NCI-H1105 treated with DMSO at 0.1 percent for 48 hours (cell line): ENCODE results near the gene SRRD.

ENCODE experiments used
- DNase-seq: peaks from one replicate; lab custom pipeline; 2025; lab: John Stamatoyannopoulos, UW

SRRD gene

DNA sequence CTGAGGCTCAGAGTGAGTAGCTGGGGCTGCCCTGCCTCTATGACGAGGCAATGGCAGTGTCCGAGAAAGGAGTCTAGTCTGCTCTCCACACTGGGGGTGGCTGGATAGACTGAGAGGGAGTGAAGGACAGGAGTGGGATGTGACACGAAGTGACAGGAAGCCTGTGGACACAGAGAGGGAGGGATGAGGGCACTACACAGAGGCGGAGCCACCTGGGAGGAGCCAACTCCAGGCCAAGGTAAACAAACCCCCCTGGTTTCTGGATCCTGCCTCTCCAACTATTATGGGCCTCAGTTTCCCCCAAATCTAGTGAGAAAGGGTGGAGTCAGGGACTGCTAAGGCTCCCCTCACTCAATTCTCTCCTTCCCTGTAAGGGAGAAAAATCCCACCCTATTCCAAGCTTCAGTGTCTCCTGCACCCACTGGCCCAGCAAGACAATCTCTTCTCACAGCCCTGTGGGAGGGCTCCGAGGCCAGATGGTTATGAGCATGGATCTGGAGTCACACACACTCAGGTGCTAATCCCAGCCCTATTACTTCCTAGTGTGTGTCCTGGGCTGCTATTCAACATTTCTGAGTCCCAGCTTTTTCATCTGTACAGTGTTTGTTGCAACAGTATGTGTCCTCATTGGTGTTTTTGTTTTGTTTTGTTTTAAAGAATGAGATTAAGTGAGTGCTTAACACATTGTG, 29.7 kb upstream of the SRRD start:
- no peak for DNase-seq

DNA sequence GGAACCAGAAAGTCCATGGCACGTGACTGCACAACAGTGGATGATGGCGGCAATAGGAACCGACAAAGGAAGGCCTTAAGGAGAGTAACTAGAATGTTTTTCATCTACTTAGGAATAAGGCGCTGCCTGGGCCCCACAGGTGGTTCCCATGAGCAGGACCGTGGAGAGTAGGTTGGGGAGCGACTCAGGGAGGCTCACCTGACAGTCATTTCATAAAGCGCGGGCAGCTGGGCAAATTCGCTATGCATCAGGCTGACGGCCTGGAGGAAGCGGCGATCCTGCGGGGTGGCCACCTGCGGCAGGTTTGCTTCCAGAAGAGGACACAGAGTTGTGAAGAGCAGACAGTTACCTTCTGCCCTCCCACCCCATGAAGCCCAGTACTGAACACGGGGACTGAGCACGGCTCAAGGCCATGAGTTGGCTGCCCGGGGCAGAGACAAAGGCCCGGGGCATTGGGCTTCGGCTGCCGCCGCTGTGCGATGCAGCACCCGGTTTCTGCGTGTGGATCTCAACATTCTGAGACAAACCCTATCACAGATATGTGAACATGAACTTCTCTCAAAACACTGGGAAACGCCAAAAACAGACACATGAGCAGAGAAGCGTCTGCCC, 25.9 kb upstream of the SRRD start:
- no peak for DNase-seq

GRCh38 chr22:26460202-26460601, 23.5 kb upstream of the SRRD start:
- DNase-seq, result no peak

DNA sequence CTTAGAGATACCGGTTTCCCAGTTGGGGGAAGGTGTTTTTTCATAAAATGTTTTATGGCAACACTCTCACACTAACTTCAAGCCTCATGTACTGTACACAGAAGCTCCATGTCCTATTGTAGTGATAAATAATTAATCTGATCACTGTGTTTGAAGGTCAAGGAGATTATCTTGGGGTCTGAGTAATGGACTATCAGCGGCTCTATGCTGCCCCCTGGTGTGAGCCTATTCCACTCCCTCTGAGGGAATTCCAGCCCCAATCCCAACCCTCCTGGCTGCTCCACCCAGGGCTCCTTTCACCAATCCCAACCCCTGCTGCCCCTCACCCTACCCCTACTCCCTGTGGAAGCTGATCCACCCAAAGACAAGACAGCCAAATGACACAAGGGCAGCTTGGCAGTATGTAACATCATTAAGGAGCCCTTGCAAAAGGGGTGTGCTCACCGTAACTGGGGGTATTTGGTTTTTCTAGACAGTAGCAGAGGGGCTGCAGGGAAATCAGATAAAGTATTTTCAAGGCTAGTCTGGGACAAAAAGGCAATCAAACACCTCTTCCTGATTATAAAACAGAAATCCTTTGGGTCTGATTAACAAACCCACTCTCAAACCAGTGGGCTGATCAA, 22.4 kb upstream of the SRRD start:
- DNase-seq, result peak; percentile 21

GRCh38 chr22:26462051-26462450, 21.6 kb upstream of the SRRD start:
- no peak for DNase-seq

DNA sequence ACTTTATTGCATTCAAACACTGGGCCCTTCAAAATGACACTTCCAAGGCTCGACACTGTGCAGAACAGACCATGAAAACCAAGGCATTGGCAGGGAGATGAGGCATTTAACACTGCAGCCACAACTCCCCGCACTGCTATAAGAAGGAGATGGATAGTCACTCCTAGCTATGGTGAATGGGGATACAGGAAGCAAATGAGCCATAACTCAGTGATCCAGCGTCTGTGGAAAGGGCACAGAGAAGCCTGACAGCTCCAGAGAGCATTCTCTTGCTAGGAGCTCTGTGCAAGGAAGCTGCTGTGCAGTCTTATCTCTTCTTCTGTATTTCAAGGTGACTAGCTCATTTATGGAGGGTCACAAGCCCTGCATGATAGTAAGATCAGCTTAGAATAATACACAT, 21.0 kb upstream of the SRRD start:
- DNase-seq, result no peak

- DNase-seq, result no peak
Measured at GRCh38 chr22:26463101-26463661, 20.5 kb upstream of the SRRD start.

DNA sequence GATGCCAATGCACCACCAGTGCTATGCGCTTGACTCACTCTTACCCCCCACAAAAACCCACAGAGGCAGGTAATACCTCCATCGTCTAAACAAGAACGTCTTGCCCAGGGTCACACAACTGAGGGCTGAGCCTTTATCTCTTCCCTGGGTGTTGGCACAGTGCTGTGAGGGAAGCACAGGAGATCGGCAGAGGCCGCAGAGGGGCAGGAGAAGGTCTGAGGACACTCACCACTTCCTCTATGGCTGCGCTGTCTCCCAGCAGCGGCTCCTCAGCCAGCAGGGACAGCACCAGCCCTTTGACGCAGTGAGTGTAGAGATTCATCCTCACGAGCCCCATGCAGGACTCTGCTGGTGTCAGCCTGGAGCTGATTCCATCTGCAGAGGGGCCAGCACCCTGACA, 20.0 kb upstream of the SRRD start:
- DNase-seq, result no peak

GRCh38 chr22:26464312-26464711, 19.4 kb upstream of the SRRD start:
- DNase-seq, result no peak

DNA sequence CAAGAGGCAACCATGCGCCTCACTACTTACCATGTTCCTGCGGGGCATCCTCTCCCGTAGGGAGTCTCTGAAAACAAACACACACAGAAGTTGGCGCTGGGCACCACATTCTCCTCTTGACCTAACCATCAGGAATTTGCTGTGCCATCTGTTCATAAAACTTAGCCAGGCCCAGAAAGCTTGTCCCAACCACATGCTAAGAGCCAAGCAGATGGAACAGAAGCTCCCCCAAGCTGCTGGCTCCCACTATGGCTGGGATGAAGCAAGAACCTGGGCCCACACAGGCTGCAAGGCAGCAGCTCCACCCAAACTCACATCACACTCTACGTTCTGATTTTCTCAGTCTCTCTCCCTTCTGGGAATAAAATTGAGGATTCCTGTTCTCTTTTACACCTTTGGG, 17.5 kb upstream of the SRRD start:
- no peak for DNase-seq

GRCh38 chr22:26470807-26471206, 12.9 kb upstream of the SRRD start:
- DNase-seq, result no peak

DNA sequence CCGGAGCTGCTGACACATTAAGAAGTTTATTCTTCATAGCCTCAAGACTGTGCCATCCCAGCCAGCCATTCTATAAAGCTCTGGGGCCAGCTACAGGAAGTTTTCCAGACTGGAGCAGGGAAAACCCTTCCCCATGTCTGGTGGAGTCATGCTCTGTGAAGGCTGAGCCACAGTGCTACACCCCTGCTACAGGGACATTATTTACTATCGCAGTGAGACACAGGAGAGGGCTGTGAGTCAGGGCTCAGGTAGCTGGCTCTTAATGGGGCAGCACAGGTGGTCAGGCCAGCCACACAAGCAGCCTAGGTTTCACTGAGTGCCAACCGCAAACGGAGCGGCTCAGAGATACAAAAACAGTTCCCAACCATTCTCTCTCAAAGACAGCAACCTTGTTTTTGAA, 12.2 kb upstream of the SRRD start:
- DNase-seq, result no peak

DNA sequence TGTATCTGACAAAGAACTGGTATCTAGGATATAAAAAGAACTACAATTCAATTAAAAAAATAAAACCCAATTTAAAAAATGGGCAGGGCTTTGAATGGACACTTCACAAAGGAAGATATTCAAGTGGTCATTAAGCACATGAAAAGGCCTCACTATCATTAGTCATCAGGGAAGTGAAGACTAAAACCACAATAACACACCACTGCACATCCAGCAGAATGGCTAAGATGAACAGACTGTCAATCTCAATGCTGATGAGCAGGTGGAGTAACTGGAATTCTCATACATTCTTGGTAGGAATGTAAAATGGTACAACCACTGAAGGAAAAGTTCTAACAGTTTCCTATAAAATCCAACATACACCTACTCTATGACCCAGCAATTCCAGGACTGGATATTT, 9.0 kb upstream of the SRRD start:
- no peak for DNase-seq

- no peak for DNase-seq
Measured at GRCh38 chr22:26476705-26477340, 6.9 kb upstream of the SRRD start.

DNA sequence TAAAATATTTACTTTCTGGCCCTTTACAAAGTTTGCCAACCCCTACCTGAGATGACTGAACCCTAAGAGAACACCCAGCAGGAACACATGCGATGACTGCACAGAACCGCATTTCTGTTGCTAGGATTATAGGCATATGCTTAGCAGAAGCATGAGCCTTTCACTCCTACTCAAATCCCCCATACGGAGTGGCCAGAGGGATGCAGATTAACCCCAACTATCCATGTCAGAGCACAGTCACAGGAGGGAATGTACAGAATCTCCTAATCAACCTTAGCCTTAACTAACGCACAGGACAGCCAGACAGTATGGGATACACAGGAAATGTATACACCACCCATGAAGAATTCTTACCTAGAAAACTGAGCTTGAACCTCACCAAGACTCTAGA, 6.3 kb upstream of the SRRD start:
- no peak for DNase-seq

GRCh38 chr22:26479043-26479791, 4.5 kb upstream of the SRRD start:
- peak; percentile 30 for DNase-seq

DNA sequence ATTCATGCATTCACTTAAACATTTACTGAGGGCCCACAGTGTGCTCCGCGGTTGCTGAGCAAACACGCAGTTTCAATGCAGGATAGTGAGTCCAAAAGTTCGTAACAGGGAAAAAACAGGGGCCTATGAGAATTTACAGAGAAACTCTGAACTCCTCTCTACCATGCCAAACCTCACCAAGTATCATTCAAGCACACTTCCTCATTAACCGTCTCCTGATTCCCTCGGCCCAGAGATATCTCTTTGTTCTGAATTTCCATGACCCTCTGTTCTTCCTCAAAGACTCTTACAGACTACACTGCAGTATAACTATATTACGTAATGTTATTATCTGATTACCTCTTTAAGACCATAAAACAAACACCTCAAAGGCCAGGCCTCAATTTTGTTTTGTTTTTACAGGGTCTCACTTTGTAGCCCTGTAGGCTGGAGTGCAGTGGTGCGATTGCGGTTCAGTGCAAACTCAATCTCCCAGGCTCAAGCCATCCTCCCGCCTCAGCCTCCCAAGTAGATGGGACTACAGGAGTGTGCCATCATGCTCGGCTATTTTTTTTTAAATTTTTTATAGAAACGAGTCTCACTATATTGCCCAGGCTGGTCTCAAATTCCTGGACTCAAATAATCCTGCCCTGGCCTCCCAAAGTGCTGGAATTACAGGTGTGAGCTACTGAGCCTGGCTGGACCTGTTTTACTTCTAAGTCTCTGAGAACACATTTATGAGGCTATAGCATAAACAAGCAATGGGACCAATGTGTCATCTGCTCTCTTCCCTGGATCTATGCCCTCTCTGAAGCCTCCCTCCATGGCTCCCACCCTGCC, 3.7 kb upstream of the SRRD start:
- peak; percentile 23 for DNase-seq

DNA sequence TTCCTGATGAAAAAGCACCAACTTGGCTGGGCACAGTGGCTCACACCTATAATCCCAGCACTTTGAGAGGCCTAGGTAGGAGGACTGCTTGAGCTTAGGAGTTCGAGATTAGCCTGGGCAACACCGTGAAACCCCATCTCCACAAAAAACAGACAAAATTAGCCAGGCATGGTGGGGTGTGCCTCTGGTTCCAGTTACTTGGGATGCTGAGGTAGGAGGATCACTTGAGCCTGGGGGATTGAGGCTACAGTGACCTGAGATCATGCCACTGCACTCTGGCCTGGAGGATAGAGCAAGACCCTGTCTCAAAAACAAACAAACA, 3.1 kb upstream of the SRRD start:
- no peak for DNase-seq

- DNase-seq, result no peak
Measured at GRCh38 chr22:26481112-26481693, 2.5 kb upstream of the SRRD start.

DNA sequence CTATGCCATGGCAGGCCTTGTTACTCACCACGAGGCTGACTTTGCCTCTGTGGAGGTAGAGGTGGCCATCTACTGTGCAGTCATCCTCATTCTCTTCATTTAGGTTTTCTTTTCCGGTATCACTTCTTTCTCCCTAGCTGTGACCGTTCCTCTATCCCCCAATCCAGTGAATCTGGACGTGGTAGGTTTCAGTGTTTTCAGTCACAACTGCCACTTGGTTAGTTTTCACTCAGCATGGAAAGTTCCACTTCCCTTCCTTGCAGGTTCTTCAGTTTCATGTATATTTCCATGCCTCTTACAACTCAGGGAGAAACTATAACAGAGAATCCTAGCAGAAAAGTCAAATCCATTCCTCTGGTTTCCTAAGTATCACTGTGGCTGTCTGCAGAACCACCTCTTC, 2.0 kb upstream of the SRRD start:
- no peak for DNase-seq

GRCh38 chr22:26482161-26482560, 1.5 kb upstream of the SRRD start:
- DNase-seq, result no peak
